Omental fat pad (tissue), 4 donors: ENCODE data around the gene PRKCE. TPM values are rescaled to one million over a fixed set of nuclear protein-coding genes. Genes with fewer than 3 reads are reported as not detected.

Source experiments
- ATAC-seq: fragments of 150-250 bp; one replicate; pipeline ENCODE4 v1.9.1; 2016; ENCODE audit warnings: mild to moderate bottlenecking, moderate library complexity; ENCODE audit not compliant: low FRiP score
- DNase-seq: peaks from one replicate; pipeline ENCODE4 v3.0.0-alpha.2; 2019; ENCODE audit warnings: low spot score
- CTCF ChIP-seq, 3 donors: fragments of 450-650 bp; IDR thresholded peaks; one replicate each; pipeline ENCODE4 v1.5.1; 2016 to 2017; ENCODE audit warnings: antibody characterized with exemption in 3 of 3, mild to moderate bottlenecking in 3 of 3, moderate library complexity in 2 of 3
- total RNA-seq, 4 donors: library from RNA; depleted of rRNA; stranded (reverse); fragments of >200 nt; gene quantifications; one replicate each; pipeline ENCODE4 v1.1.0, GENCODE V29; 2016

PRKCE gene
- total RNA-seq, 4 donors from 2014 or later, result 8.8 to 24.3 (median 14.0) TPM

- DNase-seq (no peak), ATAC-seq (no peak)
- TF ChIP-seq CTCF (IDR thresholded peaks at IDR 0.05), result no peak
Measured at GRCh38 chr2:45661828-45662227, 10.4 kb downstream of the PRKCE start.

- ATAC-seq, result no peak
- no peak for TF ChIP-seq CTCF (IDR thresholded peaks at IDR 0.05)
- DNase-seq, result no peak
Measured at GRCh38 chr2:45664635-45665261, 13.3 kb downstream of the PRKCE start.

GRCh38 chr2:45668509-45668908, 17.0 kb downstream of the PRKCE start:
- no peak for TF ChIP-seq CTCF (IDR thresholded peaks at IDR 0.05)
- DNase-seq (no peak), ATAC-seq (no peak)

- TF ChIP-seq CTCF (IDR thresholded peaks at IDR 0.05), result no peak
- no peak for DNase-seq
- peak; percentile 93 for ATAC-seq
Measured at GRCh38 chr2:45669032-45669486, 17.6 kb downstream of the PRKCE start.

GRCh38 chr2:45670646-45671045, 19.2 kb downstream of the PRKCE start:
- no peak for ATAC-seq
- no peak for TF ChIP-seq CTCF (IDR thresholded peaks at IDR 0.05)
- DNase-seq, result no peak

- ATAC-seq, result no peak
- no peak for DNase-seq
- TF ChIP-seq CTCF (IDR thresholded peaks at IDR 0.05), result no peak
Measured at GRCh38 chr2:45672138-45672537, 20.7 kb downstream of the PRKCE start.

GRCh38 chr2:45674035-45674816, 22.8 kb downstream of the PRKCE start:
- peak; percentile 69 for ATAC-seq
- no peak for TF ChIP-seq CTCF (IDR thresholded peaks at IDR 0.05)
- DNase-seq, result no peak
